GM12873 (cell line): ENCODE measurements around the gene DFFB.

ENCODE experiments used
- TF ChIP-seq, protein P1 (sequence below): IDR thresholded peaks from 2 replicates; pipeline ENCODE4 v1.5.1; 2012; ENCODE audit warnings: low read depth, mild to moderate bottlenecking, moderate library complexity, low read length, control low read depth; ENCODE audit not compliant: insufficient read depth; ENCODE audit errors: missing control alignments

DFFB gene

DNA sequence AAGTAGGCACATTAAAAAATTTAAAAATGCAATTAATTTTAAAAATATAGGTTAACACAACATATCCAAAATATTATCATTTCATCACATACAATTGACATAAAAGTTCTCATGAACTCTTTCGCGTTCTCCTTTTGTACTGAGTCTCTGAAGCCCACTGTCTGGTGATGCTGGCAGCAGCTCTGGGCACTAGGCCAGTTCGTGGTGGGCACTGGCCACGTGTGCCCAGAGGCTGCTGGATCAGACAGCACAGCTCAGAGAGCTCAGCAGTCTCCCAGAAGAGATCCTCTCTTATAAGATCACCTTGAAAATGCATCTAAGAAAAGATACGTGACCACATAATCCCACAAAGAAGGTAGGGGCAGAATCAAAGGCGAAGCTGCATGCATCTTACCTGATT, 10.2 kb upstream of the DFFB start:
- TF ChIP-seq, protein P1, sequence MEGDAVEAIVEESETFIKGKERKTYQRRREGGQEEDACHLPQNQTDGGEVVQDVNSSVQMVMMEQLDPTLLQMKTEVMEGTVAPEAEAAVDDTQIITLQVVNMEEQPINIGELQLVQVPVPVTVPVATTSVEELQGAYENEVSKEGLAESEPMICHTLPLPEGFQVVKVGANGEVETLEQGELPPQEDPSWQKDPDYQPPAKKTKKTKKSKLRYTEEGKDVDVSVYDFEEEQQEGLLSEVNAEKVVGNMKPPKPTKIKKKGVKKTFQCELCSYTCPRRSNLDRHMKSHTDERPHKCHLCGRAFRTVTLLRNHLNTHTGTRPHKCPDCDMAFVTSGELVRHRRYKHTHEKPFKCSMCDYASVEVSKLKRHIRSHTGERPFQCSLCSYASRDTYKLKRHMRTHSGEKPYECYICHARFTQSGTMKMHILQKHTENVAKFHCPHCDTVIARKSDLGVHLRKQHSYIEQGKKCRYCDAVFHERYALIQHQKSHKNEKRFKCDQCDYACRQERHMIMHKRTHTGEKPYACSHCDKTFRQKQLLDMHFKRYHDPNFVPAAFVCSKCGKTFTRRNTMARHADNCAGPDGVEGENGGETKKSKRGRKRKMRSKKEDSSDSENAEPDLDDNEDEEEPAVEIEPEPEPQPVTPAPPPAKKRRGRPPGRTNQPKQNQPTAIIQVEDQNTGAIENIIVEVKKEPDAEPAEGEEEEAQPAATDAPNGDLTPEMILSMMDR: no peak

DNA sequence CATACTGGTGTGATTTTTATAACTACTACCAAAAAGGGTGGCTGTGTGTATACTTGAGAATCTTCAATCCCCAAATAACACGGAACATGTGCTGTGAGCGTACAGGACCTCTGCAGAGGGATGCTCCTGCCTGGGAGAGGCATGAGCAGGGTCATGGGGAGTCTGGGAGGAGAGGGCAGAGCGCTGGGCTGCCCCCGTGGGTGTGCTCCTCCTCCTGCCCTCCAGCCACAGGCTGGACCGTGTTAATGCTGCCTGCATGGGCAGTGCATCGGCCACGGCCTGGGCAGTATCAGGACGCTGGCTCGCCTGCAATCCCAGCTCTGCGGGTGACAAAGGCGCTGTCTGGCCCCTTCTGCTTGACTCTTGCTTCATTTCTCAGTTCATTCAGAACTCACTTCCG, 6.4 kb upstream of the DFFB start:
- TF ChIP-seq, protein P1: no peak

DNA sequence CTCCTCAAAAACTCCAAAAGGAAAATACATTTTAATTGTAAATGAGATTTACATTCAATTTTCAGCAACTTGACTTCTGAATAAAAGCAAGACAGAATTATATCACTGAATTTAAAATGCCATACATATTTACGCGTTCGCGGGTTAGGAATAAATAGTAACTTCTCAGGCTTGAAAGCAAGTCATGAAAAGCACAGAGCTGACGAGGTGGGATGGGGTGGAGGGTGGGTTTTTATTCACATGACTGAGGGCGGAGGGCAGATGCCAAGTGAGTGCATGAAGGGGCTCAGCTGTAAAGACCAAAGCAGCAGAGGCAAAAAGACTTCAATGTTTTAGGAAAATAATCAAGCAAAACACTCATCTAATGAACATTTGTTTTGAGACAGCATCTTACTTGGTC, 6.0 kb upstream of the DFFB start:
- TF ChIP-seq, protein P1: no peak

DNA sequence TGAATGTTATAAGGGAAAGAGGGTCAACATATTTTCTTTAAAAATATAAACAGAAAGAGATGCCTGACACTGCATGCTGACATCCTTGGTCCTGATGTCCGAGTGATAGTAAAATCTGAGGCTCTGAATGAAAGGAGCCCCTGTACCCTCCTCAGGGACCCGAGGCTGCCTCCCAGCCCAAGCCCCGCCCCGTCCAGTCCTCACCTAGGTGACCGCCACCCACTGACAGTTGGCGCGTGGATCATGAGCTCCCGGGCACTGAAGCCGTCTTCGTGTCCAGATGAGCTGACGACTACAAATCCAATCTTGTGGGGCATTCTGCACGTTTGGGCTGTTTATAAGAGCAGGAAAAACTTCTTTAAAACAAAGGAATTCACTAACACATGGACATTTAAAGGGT, 5.2 kb upstream of the DFFB start:
- TF ChIP-seq, protein P1: no peak

DNA sequence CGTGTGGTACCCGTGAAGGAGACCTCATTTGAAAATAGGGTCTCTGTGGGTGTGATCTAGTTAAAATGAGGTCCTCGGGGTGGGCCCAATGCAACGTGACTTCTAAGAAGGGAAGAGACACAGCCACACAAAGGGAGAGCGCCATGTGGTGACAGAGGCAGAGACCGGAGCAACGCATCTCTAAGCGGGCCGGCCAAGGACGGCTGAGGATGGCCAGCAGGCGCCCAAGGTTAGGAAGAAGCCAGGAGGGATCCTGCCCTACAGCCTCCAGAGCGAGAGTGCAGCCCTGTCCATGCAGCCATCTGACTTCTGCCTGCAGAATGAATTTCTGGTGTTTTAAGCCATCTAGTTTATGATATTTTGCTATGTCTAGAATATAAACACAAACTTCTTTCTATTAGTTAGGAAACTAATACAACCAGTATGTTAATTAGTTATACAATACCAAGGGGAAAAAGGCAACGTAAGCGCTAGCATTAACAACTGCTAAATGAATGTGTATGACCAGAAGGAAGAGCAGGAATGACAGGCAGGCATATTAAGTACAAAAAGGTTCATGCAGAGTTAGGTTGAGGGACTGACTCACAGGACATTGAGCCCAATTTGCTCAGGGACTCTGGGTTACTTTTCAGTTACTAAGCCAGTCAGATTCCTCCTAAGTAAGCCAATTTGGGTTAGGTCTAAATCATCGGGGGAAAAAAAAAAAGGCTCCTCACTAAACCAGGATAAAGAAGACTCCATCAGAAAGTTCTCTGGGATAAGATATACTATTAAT, 4.4 kb upstream of the DFFB start:
- TF ChIP-seq, protein P1: no peak

DNA sequence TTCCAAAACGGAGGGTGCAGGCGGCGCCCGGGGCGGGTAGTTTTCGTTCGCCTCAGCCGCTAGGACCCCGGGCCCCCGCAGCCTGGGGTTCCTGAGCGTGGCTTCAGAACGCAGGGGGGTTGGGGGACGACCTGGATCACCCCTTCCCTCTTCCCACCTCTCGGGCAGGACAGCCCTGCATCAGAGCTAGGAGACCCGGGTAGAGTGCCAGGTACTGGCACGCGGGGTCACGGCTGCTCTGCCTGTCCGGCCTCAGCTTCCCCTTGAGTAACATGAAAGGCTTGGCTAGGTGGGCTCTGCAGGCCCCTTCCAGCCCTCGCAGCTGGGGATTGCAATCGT, 484 bp downstream of the DFFB start:
- TF ChIP-seq, protein P1: no peak

DNA sequence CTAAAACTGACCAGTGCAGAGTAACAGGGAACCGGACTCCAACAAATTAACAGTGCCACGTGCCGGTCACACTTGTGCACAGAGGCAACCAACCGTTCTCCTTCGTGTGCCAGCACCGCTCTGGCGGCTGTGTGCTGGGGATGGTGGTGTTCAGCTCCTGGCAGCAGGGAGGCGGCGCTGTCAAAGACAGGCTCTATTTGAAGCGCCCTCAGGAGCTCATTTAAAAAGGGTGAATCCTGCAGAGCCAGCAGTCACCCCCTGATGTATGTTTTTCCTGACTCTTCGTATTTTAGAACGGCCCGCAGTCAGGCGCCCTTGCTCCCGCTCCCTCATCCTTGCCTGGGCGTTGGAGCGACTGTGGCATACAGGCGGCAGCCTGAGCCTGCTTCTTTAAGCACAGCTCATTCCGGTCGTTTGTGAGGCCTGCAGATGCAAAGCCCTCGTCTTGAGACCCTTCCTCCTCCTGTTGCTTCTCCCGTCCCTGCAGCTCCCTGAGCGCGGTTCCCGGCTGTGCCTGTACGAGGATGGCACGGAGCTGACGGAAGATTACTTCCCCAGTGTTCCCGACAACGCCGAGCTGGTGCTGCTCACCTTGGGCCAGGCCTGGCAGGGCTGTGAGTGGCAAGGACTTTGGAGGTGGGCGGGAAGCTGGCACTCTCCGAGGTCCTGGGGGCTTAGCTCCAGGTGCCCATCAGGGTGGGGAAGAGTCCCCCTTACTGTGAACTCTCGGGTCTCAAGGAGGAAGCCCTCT, 1.1 kb downstream of the DFFB start:
- TF ChIP-seq, protein P1: no peak
